ENCODE data around the gene DAP. TPM values are rescaled to one million over a fixed set of nuclear protein-coding genes. Genes with fewer than 3 reads are reported as not detected.
"Not testable (repeated sequence)": the region's sequence is repeated elsewhere in the genome, so short reads cannot be mapped to it uniquely, and the experiment has no call there.

Gene DAP
- total RNA-seq, 1 donor from 2014 or later = 74.4 TPM

DNA sequence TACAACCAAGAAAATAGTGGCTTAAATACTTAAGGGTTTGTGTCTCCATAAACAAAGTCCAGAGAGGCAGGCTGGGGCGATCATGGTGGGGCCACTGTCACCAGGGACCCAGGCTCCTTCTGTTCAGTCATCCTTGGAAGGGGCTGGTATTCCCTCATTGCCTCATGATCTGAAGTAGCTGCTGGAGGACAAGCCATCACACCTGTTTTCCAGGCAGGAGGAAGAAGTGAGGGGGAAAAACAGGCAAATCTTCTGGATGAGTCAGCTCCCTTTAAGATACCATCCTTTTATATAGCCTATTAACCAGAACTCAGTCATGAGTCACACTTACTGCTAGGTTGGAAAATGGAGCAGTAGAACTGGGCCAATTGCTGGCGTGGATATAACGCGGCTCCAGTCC is 92.3 kb downstream of the DAP start:
- no peak for DNase-seq (ENCODE audit: extremely low spot score in 2 of 2)
- intact Hi-C loops (cut with DNase I) = no loop called here
- H3K27me3 ChIP-seq = no peaks in the 10 kb centered on the region
- no peak overlapping the region for H3K4me3 ChIP-seq
- no peaks in the 10 kb centered on the region for H3K9me3 ChIP-seq
- H3K36me3 ChIP-seq = no peaks in the 10 kb centered on the region
- TF ChIP-seq POLR2A (IDR thresholded peaks at IDR 0.05) = no peak
- TF ChIP-seq, protein P1, sequence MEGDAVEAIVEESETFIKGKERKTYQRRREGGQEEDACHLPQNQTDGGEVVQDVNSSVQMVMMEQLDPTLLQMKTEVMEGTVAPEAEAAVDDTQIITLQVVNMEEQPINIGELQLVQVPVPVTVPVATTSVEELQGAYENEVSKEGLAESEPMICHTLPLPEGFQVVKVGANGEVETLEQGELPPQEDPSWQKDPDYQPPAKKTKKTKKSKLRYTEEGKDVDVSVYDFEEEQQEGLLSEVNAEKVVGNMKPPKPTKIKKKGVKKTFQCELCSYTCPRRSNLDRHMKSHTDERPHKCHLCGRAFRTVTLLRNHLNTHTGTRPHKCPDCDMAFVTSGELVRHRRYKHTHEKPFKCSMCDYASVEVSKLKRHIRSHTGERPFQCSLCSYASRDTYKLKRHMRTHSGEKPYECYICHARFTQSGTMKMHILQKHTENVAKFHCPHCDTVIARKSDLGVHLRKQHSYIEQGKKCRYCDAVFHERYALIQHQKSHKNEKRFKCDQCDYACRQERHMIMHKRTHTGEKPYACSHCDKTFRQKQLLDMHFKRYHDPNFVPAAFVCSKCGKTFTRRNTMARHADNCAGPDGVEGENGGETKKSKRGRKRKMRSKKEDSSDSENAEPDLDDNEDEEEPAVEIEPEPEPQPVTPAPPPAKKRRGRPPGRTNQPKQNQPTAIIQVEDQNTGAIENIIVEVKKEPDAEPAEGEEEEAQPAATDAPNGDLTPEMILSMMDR (IDR thresholded peaks at IDR 0.05) = no peak
- TF ChIP-seq POLR2AphosphoS5 (IDR thresholded peaks at IDR 0.05; ENCODE audit: insufficient read depth in 1 of 2, low read depth in 1 of 2) = no peak
- no peak overlapping the region for H3K27ac ChIP-seq
- H3K4me1 ChIP-seq = peaks cover 7% of the 10 kb centered on the region

DNA sequence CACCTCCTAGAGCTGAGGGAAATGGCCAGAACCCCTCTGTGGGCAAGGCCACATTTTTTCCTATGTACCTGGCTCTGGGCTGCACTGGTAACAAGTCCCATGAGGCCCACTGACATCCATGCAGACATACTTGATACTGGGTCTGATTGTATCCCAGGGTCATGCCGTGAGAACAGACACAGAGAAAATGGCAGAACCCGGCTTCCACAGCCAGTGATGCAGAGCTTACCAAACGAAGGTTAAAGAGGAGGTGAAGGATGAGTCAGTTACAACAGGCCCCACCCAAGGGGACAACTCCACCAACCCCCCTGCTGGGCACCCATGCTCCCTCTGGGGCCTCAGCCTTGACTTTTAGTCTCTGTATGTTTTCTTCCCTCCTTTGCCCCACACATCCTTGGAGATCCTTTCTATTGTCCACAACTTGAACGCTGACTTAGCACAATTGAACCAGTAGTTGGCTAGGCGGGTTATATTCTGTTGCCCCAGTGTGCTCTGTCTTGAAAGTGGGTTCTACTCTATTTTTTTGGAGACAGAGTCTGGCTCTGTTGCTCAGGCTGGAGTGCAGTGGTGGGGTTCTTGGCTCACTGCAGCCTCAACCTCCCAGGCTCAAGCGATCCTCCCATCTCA is 93.5 kb downstream of the DAP start:
- Histone ChIP-seq H3K27me3 (no peaks in the 10 kb centered on the region), H3K36me3 (no peaks in the 10 kb centered on the region), H3K27ac (no peak overlapping the region), H3K4me1 (peaks cover 10% of the 10 kb centered on the region), H3K9me3 (no peaks in the 10 kb centered on the region), H3K4me3 (no peak overlapping the region)
- no peak for DNase-seq (ENCODE audit: extremely low spot score in 2 of 2)
- intact Hi-C loops (cut with DNase I) = no loop called here
- no peak for TF ChIP-seq POLR2AphosphoS5 (IDR thresholded peaks at IDR 0.05; ENCODE audit: insufficient read depth in 1 of 2, low read depth in 1 of 2)
- TF ChIP-seq POLR2A (IDR thresholded peaks at IDR 0.05) = no peak
- TF ChIP-seq, protein P1 (IDR thresholded peaks at IDR 0.05) = no peak

DNA sequence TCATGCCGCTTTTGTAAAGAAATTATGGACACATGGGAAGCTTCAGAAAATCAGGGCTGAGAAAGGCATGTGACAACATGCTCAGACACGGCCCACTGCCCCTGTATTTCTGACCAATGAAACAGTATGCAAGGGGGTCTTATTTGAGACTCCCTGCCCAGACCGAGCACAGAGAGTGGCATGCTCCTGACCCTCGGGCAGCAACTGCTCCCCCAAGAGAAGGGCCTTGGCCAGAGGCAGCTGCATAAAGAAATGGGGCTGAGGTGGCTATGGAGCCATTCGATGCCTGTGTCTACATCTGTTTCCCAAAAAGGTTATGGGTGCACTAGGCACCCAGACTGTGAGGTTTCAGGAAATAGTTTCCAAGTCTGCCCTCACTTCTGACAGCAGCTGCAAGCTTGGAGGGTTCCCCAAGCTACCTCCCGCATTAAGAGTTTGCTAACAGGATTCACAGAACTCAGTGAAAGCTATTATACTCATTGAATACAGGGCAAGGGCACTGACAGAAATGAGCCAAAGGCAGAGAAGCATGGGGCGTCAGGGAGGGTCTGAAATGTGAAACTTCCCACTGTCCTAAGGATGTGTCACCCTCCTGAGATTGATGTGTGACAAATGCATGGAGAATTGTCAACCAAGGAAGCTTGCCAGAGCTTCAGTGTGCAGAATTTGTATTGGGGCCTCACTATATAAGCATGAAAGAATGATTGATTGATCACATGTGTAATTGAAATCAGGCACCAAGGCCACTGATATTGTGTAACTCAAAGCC is 94.3 kb downstream of the DAP start:
- no peak for DNase-seq (ENCODE audit: extremely low spot score in 2 of 2)
- no peaks in the 10 kb centered on the region for H3K9me3 ChIP-seq
- no peaks in the 10 kb centered on the region for H3K36me3 ChIP-seq
- no peak overlapping the region for H3K4me3 ChIP-seq
- H3K27ac ChIP-seq = no peak overlapping the region
- intact Hi-C loops (cut with DNase I) = no loop called here
- no peak for TF ChIP-seq POLR2A (IDR thresholded peaks at IDR 0.05)
- TF ChIP-seq, protein P1 (IDR thresholded peaks at IDR 0.05) = no peak
- TF ChIP-seq POLR2AphosphoS5 (IDR thresholded peaks at IDR 0.05; ENCODE audit: insufficient read depth in 1 of 2, low read depth in 1 of 2) = no peak
- peaks cover 10% of the 10 kb centered on the region for H3K4me1 ChIP-seq
- no peaks in the 10 kb centered on the region for H3K27me3 ChIP-seq

DNA sequence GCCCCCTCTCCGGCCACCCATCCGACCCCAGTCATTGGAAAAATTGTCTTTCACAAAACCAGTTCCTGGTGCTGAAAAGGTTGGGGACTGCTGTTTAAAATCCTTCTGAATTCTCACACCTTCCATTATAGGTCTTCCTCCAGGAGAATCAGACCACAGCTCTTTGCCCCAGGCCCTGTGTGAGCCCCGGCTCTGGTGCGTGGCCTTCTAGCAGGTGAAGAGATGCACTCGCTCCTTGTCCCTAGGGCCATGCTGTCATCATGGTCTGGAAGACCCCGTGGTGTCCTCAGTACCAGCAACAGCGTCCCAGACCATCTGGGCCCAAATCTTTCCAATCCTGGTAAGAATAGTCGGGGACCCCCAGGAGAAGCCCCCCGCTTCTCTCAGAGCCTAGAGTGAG is 95.2 kb downstream of the DAP start:
- no peak for DNase-seq (ENCODE audit: extremely low spot score in 2 of 2)
- Histone ChIP-seq H3K27ac (no peak overlapping the region), H3K27me3 (no peaks in the 10 kb centered on the region), H3K36me3 (no peaks in the 10 kb centered on the region), H3K4me1 (peaks cover 10% of the 10 kb centered on the region), H3K4me3 (no peak overlapping the region), H3K9me3 (no peaks in the 10 kb centered on the region)
- TF ChIP-seq POLR2A (IDR thresholded peaks at IDR 0.05) (no peak), POLR2AphosphoS5 (IDR thresholded peaks at IDR 0.05; ENCODE audit: insufficient read depth in 1 of 2, low read depth in 1 of 2) (no peak)
- TF ChIP-seq, protein P1 (IDR thresholded peaks at IDR 0.05) = no peak
- intact Hi-C loops (cut with DNase I) = no loop called here

DNA sequence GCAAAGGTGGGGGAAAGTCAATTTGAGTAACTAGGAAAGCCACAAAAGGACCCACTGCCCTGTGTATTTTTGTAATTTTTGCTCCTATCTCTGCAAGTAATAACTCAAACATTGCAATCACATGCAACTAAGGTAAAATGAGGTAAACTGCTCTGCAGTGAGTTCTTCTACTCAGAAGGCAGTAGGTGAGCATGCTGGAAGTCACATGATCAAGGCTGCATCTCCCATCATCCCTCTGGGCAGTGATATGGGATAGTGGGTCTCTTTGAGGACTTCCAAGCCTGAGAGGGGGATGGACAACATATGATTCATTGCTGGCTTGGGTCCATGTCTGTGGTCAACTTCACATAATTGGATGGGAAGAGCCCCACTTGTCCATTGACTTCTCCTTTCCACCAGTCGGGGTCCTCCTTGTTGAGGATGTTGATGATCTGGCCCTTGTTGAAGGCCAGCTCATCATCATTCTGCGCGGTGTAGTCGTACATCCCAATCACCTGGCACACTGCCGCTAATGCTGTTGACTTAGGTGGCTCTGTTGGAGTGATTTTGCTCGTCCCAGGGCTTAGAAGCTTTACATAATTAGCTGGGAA is 96.8 kb downstream of the DAP start:
- H3K27me3 ChIP-seq; H3K36me3 ChIP-seq; H3K4me3 ChIP-seq; intact Hi-C loops (cut with DNase I); H3K27ac ChIP-seq; DNase-seq (ENCODE audit: extremely low spot score in 2 of 2); H3K9me3 ChIP-seq: not testable (repeated sequence)
- H3K4me1 ChIP-seq = peaks cover 10% of the 10 kb centered on the region
